RPMI8226 (cell line): ENCODE measurements around the gene AOC2.
"Not testable (repeated sequence)": the region's sequence is repeated elsewhere in the genome, so short reads cannot be mapped to it uniquely, and the experiment has no call there.

Experiments used
- DNase-seq: peaks from one replicate; pipeline ENCODE4 v3.0.0-alpha.2; 2015

The AOC2 gene

GRCh38 chr17:42832934-42833766 is 11.2 kb upstream of the AOC2 start, which contains the start of gene PSME3:
Gene PSME3, plus strand, starts transcription at chr17:42833397. Its CDS starts 235 bp downstream, at chr17:42833632.
- peak; percentile 93 for DNase-seq

DNA sequence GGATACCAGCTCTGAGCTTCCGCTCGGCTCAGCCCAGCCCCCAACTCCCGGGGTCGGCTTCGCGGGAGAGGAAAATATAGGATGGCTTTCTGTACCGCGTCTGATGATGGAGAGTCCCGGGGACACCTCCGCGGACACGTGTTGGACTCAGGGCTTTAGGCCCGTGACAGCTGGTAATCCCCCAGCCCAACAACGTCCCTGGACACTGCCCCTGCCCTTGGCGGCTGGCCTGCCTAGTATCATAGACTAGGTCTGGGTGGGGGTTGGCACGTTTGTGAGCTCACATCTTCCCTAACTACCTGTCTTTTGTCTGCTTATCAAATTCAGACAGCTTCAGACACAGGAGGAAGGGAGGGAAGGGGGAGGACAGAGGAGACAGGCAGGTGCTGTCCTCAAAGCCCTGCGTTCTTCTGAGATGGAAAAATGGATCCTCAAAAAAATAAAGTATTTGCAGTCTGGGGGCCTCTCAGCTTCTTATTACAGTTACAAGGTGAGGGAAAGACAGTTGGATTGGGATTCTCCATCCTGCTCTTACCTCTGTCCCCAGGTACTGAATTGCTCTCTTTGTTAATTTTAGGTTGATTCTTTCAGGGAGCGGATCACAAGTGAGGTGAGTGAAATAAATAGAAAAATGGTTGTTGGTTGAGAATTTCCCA is 10.5 kb upstream of the AOC2 start:
- no peak for DNase-seq

DNA sequence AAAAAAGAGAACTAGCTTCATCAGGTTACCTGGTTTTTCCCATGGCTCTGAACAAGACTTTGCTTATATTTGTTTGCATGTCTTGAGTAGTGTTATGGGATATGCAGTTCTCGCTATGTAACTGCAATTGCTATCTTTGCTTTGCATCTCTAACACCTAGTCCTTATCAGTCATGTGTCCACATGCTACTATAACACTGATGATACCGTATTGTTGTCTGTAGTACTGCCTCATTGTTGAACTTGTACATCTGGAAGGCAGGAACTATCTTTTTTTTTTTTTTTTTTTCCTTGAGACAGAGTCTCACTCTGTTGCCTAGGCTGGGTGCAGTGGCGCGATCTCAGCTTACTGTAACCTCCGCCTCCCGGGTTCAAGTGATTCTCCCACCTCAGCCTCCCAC is 8.6 kb upstream of the AOC2 start:
- DNase-seq, result no peak

DNA sequence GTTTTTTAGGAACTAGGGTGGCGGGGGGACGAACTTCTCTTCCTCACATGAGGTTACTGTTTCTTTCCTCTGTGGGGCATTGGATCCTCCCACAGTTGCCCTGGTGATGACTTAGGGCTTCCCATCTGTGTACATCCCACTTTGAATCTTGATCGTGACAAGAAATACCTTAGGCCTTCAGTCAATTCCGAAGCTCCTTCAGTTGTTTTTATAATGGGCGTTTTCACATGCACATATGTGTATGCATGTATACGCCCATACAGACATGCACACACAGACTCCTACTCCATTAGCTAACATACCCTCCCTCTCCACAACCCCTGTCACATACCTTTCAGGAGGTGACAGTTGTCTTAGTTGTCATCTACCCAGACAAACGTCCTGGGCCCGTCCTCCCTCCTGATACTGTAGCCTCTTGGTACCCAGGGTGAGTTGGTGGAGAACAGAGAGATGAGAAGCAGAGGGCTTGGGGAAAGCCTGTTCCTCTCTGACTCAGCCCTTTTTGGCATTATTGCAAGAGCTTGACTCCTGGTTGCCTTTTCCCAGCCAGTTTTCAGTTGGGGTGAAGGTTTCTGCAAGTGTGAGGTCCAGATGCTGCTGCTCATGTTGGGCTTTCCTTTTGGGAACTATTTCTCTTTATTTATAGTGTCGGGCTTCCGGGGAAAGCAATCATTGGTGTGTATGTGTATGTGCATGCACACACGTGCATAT is 2.2 kb upstream of the AOC2 start:
- DNase-seq, result no peak

DNA sequence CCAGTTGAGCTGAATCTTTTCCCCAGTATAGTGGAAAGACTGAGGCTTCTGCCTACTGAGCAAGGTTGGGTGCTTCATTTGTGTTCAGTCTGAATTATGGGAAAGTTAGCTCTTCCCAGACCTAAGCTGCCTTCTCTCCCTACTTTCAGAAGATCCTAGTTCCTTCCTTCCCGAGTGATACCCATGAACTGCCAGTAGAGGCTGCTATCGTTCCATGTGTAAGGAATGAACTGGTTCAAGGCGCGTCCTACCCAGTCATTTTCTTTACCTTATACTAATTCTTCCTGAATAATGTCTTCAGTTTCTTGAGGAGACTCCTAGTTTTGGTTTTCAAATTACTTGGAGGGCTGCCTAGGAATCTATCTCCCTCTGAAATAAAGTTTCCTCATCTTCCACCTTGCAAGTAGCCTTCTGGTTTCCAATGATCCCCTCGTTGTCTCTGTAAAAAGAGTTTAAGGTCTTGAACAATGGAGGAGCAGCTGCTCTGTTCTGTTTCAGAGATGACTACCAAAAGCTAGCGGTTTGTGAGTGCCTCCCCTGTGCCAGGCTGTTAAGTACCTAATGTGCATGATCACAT is 934 bp upstream of the AOC2 start:
- peak; percentile 36 for DNase-seq

GRCh38 chr17:42844761-42845555 is 578 bp downstream of the AOC2 start:
- no peak for DNase-seq

- no peak for DNase-seq
Measured at GRCh38 chr17:42845556-42845917, 1.2 kb downstream of the AOC2 start.

DNA sequence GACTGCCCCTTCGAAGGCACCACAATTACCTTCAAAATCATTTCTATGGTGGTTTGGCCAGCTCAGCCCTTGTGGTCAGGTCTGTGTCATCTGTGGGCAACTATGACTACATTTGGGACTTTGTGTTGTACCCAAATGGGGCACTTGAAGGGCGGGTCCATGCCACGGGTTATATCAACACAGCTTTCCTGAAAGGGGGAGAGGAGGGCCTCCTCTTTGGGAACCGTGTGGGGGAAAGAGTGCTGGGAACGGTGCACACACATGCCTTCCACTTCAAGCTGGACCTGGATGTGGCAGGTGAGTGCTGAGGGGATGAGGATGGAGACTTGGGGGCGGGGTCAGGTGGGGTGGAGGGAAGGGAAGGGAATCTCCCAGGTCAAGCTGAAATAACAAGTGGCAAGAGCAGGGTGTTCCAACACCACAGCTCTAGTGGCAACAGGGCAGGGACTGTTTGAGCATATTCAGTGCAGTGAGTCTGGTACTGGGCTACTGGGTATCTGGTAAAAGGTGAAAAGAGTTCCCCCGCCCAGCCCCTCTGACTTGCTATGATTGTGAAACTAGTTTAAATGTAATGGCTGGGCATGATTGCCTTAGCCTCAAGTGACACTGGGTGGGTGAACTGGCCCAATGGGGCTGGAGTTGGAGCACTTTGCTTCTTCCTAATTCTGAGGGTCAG is 1.7 kb downstream of the AOC2 start:
- no peak for DNase-seq

DNA sequence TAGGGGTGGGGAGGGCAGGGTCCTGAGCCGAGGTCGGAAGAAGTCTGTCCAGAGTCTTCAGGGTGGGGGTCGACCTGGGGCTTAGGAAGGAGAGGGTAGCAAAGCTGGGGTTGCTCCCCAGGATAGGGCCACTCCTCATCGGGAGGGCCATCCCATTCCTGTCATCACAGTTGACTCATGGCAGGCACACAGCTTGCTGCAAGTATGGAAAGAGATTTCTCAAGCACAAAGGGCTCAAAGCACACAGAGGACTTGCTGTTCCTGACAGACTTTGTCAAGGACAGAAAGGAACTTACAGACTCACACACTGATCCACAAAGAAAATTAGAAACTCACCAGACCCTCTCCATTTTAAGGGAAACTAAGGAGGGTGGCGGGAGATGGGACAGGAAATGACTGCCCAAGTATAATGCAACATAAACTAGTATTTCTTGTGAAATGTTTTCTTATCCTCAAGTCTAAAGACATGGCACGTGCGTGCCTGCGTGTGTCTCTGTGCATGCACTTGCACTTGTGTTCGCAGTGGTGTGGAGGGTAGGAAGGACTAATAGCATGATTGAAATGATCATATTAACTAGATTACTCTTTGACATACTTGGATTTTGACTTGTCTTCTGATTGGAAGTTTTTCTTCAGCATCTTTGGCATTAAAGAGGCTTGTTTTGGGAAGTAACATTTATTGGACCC is 2.4 kb downstream of the AOC2 start:
- DNase-seq, result no peak

GRCh38 chr17:42848093-42848492 is 3.7 kb downstream of the AOC2 start:
- no peak for DNase-seq

- no peak for DNase-seq
Measured at GRCh38 chr17:42849031-42849430, 4.7 kb downstream of the AOC2 start.

DNA sequence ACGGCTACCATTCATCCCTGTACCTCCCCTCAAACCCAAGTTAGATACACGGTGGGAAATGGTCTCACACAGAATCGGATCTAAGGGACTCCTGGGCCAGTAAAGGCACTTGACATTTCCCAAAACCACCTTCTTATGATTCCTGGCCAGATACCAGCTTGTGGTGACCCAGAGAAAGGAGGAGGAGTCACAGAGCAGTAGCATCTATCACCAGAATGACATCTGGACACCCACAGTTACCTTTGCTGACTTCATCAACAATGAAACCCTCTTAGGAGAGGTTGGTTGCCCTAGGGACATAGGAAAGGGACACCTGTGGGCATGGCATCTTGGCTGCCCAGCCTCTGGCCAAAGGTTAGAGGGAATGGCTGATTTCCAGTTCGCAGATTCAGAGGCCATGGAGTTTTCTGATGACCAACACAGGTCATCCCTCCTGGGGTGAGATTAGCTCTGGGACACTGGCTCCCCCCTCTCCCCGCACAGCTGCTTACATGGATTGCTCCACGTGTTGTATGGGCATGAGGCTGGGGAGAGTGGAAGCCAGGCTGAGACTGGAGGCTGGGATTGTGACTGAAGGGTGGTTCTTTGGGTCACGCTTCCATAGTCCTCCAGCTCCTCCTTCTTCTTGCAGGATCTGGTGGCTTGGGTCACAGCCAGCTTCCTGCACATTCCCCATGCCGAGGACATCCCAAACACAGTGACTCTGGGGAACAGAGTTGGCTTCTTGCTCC is 5.2 kb downstream of the AOC2 start:
- DNase-seq, result peak; percentile 85

GRCh38 chr17:42850954-42851353 is 6.6 kb downstream of the AOC2 start, which contains the start of gene AOC3:
Gene AOC3, plus strand, starts transcription at chr17:42851199. Its CDS starts 145 bp downstream, at chr17:42851344.
- no peak for DNase-seq

GRCh38 chr17:42851371-42852240 is 7.2 kb downstream of the AOC2 start:
- DNase-seq, result not testable (repeated sequence)

DNA sequence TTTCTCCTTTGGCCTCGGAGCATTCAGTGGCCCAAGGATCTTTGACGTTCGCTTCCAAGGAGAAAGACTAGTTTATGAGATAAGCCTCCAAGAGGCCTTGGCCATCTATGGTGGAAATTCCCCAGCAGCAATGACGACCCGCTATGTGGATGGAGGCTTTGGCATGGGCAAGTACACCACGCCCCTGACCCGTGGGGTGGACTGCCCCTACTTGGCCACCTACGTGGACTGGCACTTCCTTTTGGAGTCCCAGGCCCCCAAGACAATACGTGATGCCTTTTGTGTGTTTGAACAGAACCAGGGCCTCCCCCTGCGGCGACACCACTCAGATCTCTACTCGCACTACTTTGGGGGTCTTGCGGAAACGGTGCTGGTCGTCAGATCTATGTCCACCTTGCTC is 8.0 kb downstream of the AOC2 start:
- no peak for DNase-seq

DNA sequence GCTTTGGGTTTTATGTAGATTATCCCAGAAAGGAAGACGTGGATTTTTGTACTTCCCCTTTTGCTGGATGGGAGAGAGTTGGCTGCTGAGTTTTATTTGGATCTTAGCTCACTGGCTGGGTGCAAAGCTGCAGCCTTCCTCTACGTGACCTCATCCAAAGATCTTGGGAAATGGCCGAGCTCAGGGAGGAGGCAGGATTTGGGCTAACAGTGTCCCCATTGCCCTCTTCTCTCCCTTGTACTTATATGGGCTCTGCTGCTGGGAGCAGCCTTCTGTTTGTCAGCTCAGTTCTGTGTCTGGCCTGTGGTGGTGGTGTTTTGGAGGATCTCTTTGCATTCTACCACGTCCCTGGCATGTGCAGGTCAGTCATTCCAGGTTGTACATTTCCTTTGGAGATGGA is 8.6 kb downstream of the AOC2 start:
- peak; percentile 38 for DNase-seq

DNA sequence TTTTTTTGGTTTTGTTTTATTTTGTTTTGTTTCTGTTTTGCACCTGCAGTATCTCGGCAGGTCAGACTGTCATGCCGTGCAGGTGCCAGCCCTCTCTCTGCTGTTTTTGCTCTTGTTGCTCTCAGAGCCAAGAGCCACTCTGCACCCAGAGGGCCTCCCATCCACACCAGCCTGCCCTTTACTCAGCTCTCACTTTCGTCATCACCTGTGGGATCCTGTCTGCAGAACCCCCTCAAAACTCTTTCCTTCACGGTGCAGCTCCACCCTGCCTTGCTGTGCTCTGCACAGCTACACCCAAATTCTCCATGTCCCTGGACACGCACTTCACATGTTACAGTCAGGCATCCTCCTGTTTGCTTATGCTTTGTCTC is 9.2 kb downstream of the AOC2 start:
- DNase-seq, result peak; percentile 89

GRCh38 chr17:42853968-42854790 is 9.8 kb downstream of the AOC2 start:
- peak; percentile 46 for DNase-seq
